Activated T-cell treated with anti-CD3 and anti-CD28 coated beads, Interleukin-2, amount 50 U/mL, for 24 hours (primary cell): ENCODE measurements around the gene ELMO1.

Experiments
- DNase-seq: peaks from one replicate; pipeline ENCODE4 v3.0.0-alpha.2; 2020
- H3K27ac Mint-ChIP-seq: 2 replicates; pipeline ENCODE4 v1.8.0; 2020; ENCODE audit warnings: mild to moderate bottlenecking, mixed read lengths
- H3K27me3 Mint-ChIP-seq: 2 replicates; pipeline ENCODE4 v1.8.0; 2020; ENCODE audit warnings: mixed read lengths
- H3K36me3 Mint-ChIP-seq: 2 replicates; pipeline ENCODE4 v1.8.0; 2020; ENCODE audit warnings: low read depth, mixed read lengths
- H3K4me1 Mint-ChIP-seq: 2 replicates; pipeline ENCODE4 v1.8.0; 2020; ENCODE audit warnings: low read depth, mixed read lengths
- H3K4me3 Mint-ChIP-seq: 2 replicates; pipeline ENCODE4 v1.8.0; 2020; ENCODE audit warnings: mild to moderate bottlenecking, moderate library complexity, mixed read lengths
- H3K9me3 Mint-ChIP-seq: 2 replicates; pipeline ENCODE4 v1.8.0; 2020; ENCODE audit warnings: mixed read lengths

The ELMO1 gene

DNA sequence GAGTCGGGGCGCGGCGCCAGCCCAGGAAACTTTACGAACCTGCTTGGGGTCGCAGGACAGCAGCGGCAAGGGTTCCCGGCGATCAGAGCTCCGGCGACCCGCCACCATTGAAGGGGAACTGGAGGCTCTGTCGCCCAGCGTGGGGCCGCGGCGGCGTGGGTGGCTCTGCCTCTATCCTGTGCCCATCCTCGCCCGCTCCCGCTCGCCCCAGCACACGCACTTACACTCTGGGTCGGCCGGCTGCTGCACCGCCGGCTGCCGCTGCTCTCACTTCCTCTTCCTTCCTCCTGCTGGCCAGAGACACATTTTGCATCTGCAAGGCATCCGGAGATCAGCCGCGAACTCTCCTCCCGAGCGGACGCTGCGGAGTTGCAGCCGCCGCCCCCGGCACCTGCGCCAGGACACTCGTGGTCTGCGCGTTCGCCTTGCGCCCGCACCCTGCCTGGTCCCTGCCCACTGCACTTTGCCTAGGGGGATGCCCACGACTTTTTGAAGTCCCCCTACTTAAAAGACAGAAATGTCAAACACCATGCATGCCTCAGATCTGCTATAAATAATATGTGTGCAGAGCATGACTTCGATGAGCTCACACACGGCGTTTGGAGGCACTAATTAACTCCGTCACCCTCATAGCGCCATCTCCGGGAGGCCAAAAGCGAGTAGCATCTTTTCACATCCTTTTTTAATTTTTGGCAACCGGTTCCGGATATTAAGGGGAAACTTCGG is at the start of gene ELMO1:
Gene ELMO1, minus strand, starts transcription at position 229 of the 726 bp plus-strand sequence. CDS start 106,174 bp downstream, outside the sequence.
- H3K27me3 Mint-ChIP-seq: no peaks in the 10 kb centered on the region
- peaks cover 48% of the 10 kb centered on the region for H3K4me1 Mint-ChIP-seq
- H3K36me3 Mint-ChIP-seq: peaks cover 34% of the 10 kb centered on the region
- no peaks in the 10 kb centered on the region for H3K9me3 Mint-ChIP-seq
- peak; percentile 85 for DNase-seq
- H3K27ac Mint-ChIP-seq: peak within 1 kb of the TSS; percentile 96
- H3K4me3 Mint-ChIP-seq: peak within 1 kb of the TSS; percentile 91

DNA sequence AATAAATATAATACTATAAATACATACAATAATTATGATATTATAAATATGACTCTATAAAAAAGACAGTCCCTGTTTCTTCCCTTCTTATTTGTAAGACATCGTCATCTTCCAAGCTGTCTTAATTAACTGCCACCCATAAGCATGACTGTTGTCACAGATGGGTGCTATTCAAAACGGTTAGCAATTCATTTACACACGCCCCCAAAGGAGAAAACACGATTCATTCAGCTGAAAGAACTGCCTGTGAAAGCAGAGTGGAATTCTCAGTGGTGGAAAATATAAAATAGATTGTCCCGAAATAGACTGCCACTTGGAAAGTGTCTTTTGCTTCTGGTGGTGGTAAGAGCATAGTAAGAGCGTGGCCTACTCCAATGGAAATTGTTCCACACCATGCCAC is 48.9 kb upstream of the ELMO1 start:
- Mint-ChIP-seq H3K4me3 (no peak overlapping the region), H3K4me1 (peaks cover 10% of the 10 kb centered on the region), H3K9me3 (no peaks in the 10 kb centered on the region), H3K27me3 (no peaks in the 10 kb centered on the region), H3K36me3 (no peaks in the 10 kb centered on the region), H3K27ac (no peak overlapping the region)
- DNase-seq: no peak

- DNase-seq: no peak
- H3K27me3 Mint-ChIP-seq: no peaks in the 10 kb centered on the region
- no peaks in the 10 kb centered on the region for H3K36me3 Mint-ChIP-seq
- no peaks in the 10 kb centered on the region for H3K9me3 Mint-ChIP-seq
- H3K4me3 Mint-ChIP-seq: no peak overlapping the region
- H3K27ac Mint-ChIP-seq: no peak overlapping the region
- H3K4me1 Mint-ChIP-seq: peaks cover 10% of the 10 kb centered on the region
Measured at GRCh38 chr7:37495574-37496184, 47.0 kb upstream of the ELMO1 start.

DNA sequence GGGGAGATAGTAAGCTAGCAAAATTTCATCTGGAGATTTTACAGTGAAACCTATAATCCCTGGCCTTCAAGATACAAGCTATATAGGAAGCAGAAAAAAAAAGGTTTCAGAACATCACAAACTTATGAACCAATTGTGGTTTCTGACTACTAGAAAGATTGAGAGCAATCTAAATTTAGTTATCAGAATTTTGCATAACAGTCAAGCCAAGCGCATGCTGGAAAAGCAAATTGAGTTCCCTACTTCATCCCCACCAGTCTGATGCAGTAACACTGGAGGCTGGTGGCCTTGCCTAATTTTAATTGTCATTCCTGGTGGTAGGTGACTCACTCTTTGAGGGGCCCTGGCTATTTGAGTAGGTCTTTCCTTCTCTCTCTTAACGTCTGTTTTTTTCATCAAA is 46.3 kb upstream of the ELMO1 start:
- Mint-ChIP-seq H3K27me3 (no peaks in the 10 kb centered on the region), H3K27ac (no peak overlapping the region), H3K4me1 (peaks cover 10% of the 10 kb centered on the region), H3K4me3 (no peak overlapping the region), H3K36me3 (no peaks in the 10 kb centered on the region), H3K9me3 (no peaks in the 10 kb centered on the region)
- DNase-seq: no peak

- Mint-ChIP-seq H3K27ac (no peak overlapping the region), H3K27me3 (no peaks in the 10 kb centered on the region), H3K4me3 (no peak overlapping the region), H3K9me3 (no peaks in the 10 kb centered on the region), H3K36me3 (no peaks in the 10 kb centered on the region), H3K4me1 (peaks cover 10% of the 10 kb centered on the region)
- no peak for DNase-seq
Measured at GRCh38 chr7:37493810-37494209, 45.1 kb upstream of the ELMO1 start.

DNA sequence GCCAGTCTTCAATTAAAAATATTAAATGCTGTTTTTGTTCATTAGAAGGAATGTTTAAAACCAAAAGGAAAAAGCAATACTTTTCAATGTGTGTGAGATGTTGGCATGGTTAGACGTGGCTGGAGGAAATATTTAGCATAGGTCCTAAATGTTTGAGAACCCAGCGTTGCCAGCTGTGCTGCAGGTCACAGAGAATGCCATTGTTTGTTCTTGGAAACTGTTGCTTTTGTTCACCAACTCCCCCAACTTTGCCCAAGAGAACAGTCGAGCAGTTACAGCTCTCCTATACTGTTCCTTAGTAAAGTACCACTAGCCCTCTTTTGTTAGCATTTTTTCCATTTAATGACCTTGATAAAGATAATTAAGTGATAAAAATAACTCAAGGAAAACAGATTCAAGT is 44.5 kb upstream of the ELMO1 start:
- peaks cover 4% of the 10 kb centered on the region for H3K9me3 Mint-ChIP-seq
- H3K27ac Mint-ChIP-seq: no peak overlapping the region
- no peaks in the 10 kb centered on the region for H3K36me3 Mint-ChIP-seq
- H3K27me3 Mint-ChIP-seq: no peaks in the 10 kb centered on the region
- no peak for DNase-seq
- no peak overlapping the region for H3K4me3 Mint-ChIP-seq
- peaks cover 10% of the 10 kb centered on the region for H3K4me1 Mint-ChIP-seq

DNA sequence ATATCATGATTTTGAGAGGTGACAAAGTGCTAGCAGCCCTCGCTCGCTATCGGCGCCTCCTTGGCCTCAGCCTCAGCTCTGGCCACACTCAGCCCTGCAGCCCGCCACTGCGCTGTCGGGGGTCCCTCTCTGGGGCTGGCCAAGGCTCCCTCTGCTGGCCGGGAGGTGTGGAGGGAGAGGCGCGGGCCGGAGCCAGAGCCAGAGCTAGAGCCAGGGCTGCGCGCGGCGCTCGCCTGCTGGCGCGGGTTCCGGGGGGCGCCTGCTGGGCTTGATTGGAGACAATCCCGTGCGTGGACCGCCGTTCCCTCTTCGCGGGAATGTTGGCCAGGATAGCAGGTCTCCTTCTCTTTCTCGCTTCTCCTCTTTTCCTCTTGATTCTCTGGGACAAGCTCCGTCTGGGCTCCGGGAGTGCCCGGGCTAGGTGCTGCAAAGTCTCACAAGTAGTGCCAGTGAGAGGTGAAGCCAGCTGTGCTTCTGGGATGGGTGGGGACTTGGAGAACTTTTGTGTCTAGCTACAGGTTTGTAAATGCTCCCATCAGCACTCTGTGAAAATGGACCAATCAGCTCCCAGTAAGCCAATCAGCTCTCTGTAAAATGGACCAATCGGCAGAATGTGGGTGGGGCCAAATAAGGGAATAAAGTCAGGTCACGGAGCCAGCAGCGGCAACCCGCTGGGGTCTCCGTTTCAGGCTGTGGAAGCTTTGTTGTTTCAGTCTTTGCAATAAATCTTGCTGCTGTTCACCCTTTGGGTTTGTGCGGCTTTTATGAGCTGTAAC is 43.4 kb upstream of the ELMO1 start:
- no peak for DNase-seq
- H3K27me3 Mint-ChIP-seq: no peaks in the 10 kb centered on the region
- H3K4me3 Mint-ChIP-seq: no peak overlapping the region
- peaks cover 10% of the 10 kb centered on the region for H3K4me1 Mint-ChIP-seq
- H3K27ac Mint-ChIP-seq: no peak overlapping the region
- H3K36me3 Mint-ChIP-seq: no peaks in the 10 kb centered on the region
- peaks cover 5% of the 10 kb centered on the region for H3K9me3 Mint-ChIP-seq

GRCh38 chr7:37489703-37490102 is 41.0 kb upstream of the ELMO1 start:
- Mint-ChIP-seq H3K27me3 (peaks cover 11% of the 10 kb centered on the region), H3K36me3 (no peaks in the 10 kb centered on the region), H3K27ac (no peak overlapping the region), H3K4me1 (peaks cover 3% of the 10 kb centered on the region), H3K9me3 (peaks cover 5% of the 10 kb centered on the region), H3K4me3 (no peak overlapping the region)
- no peak for DNase-seq

- H3K4me1 Mint-ChIP-seq: no peaks in the 10 kb centered on the region
- DNase-seq: no peak
- peaks cover 5% of the 10 kb centered on the region for H3K9me3 Mint-ChIP-seq
- H3K27me3 Mint-ChIP-seq: peaks cover 11% of the 10 kb centered on the region
- H3K4me3 Mint-ChIP-seq: no peak overlapping the region
- no peaks in the 10 kb centered on the region for H3K36me3 Mint-ChIP-seq
- no peak overlapping the region for H3K27ac Mint-ChIP-seq
Measured at GRCh38 chr7:37488163-37488764, 39.6 kb upstream of the ELMO1 start.

- peaks cover 5% of the 10 kb centered on the region for H3K9me3 Mint-ChIP-seq
- no peaks in the 10 kb centered on the region for H3K4me1 Mint-ChIP-seq
- DNase-seq: no peak
- H3K36me3 Mint-ChIP-seq: no peaks in the 10 kb centered on the region
- H3K27ac Mint-ChIP-seq: no peak overlapping the region
- H3K27me3 Mint-ChIP-seq: peaks cover 23% of the 10 kb centered on the region
- no peak overlapping the region for H3K4me3 Mint-ChIP-seq
Measured at GRCh38 chr7:37484426-37485073, 35.9 kb upstream of the ELMO1 start.

DNA sequence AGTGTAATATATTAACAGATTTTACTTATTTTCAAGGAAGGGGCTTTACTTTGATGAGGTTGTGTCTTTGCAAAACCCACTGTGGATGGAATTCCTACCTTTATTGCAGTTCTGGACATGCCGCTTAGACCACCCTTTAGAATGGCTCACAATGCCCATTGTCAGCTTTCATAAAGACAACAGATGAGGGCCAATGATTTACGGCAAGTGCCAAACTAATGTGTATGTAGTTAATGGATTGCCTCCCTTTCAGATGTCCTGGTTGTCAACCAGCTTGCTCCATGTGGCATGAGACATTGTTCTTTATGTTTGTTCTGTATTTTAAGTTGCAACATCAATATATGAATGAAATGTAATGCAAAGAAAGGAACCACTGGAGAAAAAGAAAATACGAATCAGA is 35.0 kb upstream of the ELMO1 start:
- no peak overlapping the region for H3K4me3 Mint-ChIP-seq
- no peak for DNase-seq
- no peak overlapping the region for H3K27ac Mint-ChIP-seq
- no peaks in the 10 kb centered on the region for H3K4me1 Mint-ChIP-seq
- H3K27me3 Mint-ChIP-seq: peaks cover 23% of the 10 kb centered on the region
- H3K9me3 Mint-ChIP-seq: peaks cover 7% of the 10 kb centered on the region
- no peaks in the 10 kb centered on the region for H3K36me3 Mint-ChIP-seq

DNA sequence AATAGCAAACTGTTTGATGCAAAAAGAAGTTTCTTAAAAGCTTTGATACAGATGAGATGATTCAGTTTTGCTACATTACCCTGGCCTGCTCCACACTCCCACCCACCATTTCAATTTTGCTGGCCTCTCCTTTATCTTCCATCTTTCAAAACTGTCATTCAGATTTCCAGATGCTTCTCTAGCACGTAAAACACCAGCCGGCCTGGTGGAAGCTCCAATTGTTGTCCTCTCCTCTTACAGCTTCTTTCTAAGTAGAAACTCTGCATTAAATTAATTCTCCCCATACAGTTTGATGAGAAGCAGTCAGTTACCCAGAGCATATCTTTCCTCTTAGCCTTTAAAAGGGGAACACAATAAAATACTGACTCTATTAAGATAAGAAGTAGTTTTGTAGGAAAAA is 34.3 kb upstream of the ELMO1 start:
- Mint-ChIP-seq H3K27ac (no peak overlapping the region), H3K36me3 (no peaks in the 10 kb centered on the region), H3K4me1 (no peaks in the 10 kb centered on the region), H3K4me3 (no peak overlapping the region), H3K27me3 (peaks cover 23% of the 10 kb centered on the region), H3K9me3 (peaks cover 2% of the 10 kb centered on the region)
- DNase-seq: no peak

DNA sequence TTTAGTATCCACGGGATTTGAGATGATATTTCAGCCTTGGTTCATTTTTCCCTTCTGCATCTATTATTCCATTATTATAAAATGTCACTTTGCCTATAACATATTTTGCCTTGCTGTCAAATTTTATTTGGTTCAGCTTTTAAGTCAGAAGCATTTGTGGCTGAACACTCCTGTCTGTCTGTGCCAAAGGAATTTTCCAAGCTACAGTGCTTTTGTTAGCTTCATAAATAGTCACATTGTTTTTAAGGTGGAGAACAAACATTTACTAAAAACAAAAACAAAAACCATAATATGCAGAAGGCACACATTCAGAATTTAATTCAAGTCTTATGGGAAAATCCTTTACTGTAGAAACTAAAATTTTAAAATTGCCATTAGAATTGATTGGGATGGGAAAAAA is 33.8 kb upstream of the ELMO1 start:
- Mint-ChIP-seq H3K36me3 (no peaks in the 10 kb centered on the region), H3K4me3 (no peak overlapping the region), H3K27me3 (peaks cover 23% of the 10 kb centered on the region), H3K9me3 (peaks cover 2% of the 10 kb centered on the region), H3K27ac (no peak overlapping the region), H3K4me1 (no peaks in the 10 kb centered on the region)
- no peak for DNase-seq

DNA sequence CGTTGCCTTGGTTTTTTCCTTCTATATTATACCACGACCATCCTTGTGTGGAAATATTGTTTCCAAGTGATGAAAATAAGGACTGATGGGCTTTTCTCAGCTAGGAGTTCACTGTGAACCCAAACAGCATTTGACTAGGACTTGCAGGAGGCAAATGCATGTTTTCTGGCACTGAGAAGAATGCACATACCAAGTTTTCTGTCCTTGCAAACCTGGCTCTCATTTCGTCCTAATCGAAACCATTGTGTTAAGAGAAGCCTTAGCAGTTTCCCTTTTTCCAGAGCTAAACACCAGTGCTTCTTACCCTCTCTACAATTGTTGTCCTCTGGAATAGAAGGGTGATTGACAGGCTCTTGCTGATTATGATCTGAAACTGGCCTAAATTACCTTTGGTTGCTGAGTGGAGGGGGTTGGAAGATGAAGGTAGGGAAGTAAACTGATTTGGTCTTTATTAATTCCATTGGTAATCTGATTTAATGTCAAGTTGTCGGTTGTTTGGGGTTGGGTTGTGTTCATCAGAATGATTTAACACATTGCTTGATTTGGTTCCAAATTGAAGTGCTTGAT is 33.1 kb upstream of the ELMO1 start:
- peaks cover 23% of the 10 kb centered on the region for H3K27me3 Mint-ChIP-seq
- no peak overlapping the region for H3K27ac Mint-ChIP-seq
- H3K9me3 Mint-ChIP-seq: peaks cover 2% of the 10 kb centered on the region

More for the DNA sequence above, 33.1 kb upstream of the ELMO1 start:
- no peaks in the 10 kb centered on the region for H3K4me1 Mint-ChIP-seq
- H3K4me3 Mint-ChIP-seq: no peak overlapping the region
- H3K36me3 Mint-ChIP-seq: no peaks in the 10 kb centered on the region
- DNase-seq: no peak
